Smooth muscle cell of the brain vasculature (primary cell): ENCODE results near the gene DDIT3.

ENCODE experiments used
- DNase-seq: peaks from one replicate; pipeline ENCODE4 v3.0.0-alpha.2; 2012; ENCODE audit warnings: low read depth, low spot score

DDIT3 gene

GRCh38 chr12:57467915-57468314 is 52.4 kb downstream of the DDIT3 start:
- DNase-seq: no peak

- no peak for DNase-seq
These were observed 53.0 kb downstream of the DDIT3 start for GRCh38 chr12:57467212-57467874.
